Subcutaneous adipose tissue (tissue), 4 donors: Measurements from ENCODE around the gene RTN4RL2. TPM values are rescaled to one million over a fixed set of nuclear protein-coding genes. Genes with fewer than 3 reads are reported as not detected.

ENCODE experiments used
- total RNA-seq, 4 donors: library from RNA; depleted of rRNA; stranded (reverse); fragments of >200 nt; gene quantifications; one replicate each; pipeline ENCODE4 v1.1.0, GENCODE V29; 2016
- TF ChIP-seq, protein P1 (sequence below): fragments of 450-650 bp; IDR thresholded peaks from one replicate; pipeline ENCODE4 v1.5.1; 2016; ENCODE audit warnings: low read depth, mild to moderate bottlenecking, control low read depth, antibody characterized with exemption, moderate library complexity

RTN4RL2 gene
- total RNA-seq, 4 donors from 2014 or later = 0.38 to 0.82 (median 0.68) TPM; not detected in 1

DNA sequence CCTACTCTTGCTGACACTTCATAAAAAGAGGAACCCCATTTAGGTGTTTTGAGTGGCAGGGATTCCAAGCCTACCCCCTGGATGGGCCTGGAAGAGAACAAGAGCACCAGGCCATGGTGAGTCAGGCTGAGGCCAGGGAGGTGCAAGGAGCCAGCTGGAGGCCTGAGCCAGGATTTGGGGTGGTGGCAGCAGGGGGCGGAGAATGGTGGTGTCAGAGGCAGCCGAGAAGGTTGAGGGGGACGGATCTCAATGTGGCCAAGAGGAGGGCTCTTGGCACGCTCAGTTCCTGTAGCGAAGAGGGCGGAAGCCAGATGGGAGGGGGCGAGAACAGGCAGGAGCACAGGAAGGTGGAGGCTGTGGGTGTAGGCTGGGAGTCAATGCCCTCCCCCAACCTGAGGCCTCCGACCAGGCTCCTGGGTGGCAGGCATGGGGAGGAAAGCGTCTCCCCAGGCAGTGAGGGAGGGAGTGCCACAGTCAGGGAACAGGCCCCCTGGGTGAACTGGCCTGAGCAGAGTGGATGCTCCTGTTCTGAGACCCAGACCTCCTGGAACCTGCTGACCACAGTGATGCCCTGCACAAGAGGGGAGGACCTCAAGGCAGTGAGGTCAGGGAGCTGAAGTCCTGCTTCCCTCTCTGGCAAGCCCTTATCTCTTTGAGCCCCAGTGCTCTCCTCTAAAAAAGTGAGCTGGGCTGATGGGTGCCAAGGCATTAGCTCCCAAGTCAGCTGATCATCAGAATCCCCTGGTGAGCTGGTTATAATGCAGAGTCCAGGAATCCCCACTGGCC lies 13.9 kb downstream of the RTN4RL2 start:
- TF ChIP-seq, protein P1, sequence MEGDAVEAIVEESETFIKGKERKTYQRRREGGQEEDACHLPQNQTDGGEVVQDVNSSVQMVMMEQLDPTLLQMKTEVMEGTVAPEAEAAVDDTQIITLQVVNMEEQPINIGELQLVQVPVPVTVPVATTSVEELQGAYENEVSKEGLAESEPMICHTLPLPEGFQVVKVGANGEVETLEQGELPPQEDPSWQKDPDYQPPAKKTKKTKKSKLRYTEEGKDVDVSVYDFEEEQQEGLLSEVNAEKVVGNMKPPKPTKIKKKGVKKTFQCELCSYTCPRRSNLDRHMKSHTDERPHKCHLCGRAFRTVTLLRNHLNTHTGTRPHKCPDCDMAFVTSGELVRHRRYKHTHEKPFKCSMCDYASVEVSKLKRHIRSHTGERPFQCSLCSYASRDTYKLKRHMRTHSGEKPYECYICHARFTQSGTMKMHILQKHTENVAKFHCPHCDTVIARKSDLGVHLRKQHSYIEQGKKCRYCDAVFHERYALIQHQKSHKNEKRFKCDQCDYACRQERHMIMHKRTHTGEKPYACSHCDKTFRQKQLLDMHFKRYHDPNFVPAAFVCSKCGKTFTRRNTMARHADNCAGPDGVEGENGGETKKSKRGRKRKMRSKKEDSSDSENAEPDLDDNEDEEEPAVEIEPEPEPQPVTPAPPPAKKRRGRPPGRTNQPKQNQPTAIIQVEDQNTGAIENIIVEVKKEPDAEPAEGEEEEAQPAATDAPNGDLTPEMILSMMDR = no peak

DNA sequence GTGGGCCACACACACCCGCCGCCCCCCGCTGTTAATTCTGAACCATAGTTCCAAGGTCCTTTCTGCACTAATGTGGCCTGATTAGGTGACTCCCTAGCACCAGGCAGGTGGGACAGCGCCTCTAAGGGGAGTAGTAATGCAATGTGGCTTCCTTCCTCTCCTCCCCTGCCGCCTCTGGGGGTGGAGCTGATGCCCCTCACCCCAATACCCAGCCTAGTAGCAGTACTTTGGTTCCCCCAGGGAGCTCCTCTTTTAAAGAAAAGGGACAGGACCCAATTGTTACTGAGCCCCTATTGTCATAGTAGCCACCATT lies 14.4 kb downstream of the RTN4RL2 start:
- TF ChIP-seq, protein P1 = no peak

DNA sequence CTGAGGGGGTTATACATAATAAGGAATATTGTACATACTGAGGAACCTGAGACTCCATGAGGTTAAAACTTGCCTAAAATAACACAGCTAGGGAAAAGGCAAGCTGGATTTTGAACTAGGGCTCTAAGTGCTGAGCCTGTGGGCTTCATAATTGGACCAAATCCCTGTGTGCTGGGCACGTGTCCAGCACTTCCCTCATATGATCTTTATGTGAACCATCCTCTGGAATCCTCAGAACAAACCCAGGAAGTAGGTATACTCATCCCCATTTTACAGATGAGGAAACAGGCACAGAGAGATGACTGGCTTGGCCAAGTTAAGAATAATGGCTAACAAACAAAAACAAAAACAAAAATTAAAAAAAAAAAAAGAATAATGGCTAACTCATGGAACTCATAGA lies 14.9 kb downstream of the RTN4RL2 start:
- TF ChIP-seq, protein P1 = no peak

DNA sequence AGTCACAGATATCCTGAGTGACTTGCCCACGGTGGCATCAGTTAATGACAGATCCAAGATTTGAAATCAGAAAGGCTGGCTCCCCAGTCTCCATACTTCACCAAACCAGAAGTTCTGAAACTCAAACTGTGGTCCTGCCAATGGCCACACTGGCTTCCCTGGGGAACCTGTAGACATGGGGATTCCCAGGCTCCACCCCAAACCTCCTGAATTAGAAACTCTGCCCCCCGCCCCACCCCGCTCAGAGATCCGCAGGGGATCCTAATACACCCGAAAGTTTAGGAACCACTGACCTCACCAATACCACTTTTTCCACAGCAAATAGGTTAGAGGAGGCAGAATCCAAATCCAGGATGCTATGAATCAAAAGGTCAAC lies 15.3 kb downstream of the RTN4RL2 start:
- TF ChIP-seq, protein P1 = no peak

DNA sequence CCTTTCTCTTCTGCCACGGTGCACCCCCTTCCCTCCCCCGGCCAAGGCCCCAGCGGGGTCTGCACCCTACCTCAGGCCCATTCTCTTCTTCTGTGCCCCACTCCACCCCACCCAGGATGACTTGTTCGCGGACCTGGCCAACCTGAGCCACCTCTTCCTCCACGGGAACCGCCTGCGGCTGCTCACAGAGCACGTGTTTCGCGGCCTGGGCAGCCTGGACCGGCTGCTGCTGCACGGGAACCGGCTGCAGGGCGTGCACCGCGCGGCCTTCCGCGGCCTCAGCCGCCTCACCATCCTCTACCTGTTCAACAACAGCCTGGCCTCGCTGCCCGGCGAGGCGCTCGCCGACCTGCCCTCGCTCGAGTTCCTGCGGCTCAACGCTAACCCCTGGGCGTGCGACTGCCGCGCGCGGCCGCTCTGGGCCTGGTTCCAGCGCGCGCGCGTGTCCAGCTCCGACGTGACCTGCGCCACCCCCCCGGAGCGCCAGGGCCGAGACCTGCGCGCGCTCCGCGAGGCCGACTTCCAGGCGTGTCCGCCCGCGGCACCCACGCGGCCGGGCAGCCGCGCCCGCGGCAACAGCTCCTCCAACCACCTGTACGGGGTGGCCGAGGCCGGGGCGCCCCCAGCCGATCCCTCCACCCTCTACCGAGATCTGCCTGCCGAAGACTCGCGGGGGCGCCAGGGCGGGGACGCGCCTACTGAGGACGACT lies 15.9 kb downstream of the RTN4RL2 start:
- TF ChIP-seq, protein P1 = no peak

DNA sequence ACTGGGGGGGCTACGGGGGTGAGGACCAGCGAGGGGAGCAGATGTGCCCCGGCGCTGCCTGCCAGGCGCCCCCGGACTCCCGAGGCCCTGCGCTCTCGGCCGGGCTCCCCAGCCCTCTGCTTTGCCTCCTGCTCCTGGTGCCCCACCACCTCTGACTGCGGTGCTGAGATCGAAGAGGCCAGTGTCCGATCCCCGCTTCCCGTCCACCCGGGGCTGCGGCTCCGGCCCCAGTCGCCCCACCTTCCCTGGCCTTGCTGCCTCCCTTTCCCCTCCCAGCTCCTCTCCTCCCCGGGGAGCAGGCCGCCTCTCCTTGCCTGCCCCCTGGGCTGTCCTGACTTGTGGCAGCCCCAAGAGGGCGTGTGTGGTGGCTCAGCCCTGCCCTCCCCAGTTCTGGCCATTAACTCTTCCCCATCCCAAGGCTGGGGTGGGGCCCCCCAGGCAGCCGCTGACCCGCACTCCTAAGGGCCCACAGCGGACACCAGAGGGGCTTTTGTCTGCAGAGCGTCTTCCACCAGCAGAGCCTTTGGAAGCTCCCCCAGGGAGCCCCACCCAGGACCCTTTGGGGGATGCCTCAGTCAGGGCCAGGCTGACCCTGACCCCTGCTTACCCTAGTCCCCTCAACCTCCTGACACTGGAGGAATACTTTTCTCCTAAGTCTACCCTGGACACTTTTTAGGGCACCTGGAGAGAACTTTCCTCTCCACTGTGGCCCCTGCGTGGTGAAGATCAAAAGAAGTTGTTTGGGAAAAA lies 16.6 kb downstream of the RTN4RL2 start:
- TF ChIP-seq, protein P1 = no peak
